GM18498 (cell line): ENCODE data around the gene PXDN.
"Not testable (repeated sequence)": the region's sequence is repeated elsewhere in the genome, so short reads cannot be mapped to it uniquely, and the experiment has no call there.

ENCODE experiments used
- ATAC-seq: cut with Tn5 transposase; IDR thresholded peaks from one replicate; pipeline ENCODE4 v1.9.1; 2021; ENCODE audit warnings: mild to moderate bottlenecking, moderate library complexity; ENCODE audit not compliant: unreplicated experiment

Gene PXDN

GRCh38 chr2:1743396-1744150, 742 bp downstream of the PXDN start:
- no peak for ATAC-seq

DNA sequence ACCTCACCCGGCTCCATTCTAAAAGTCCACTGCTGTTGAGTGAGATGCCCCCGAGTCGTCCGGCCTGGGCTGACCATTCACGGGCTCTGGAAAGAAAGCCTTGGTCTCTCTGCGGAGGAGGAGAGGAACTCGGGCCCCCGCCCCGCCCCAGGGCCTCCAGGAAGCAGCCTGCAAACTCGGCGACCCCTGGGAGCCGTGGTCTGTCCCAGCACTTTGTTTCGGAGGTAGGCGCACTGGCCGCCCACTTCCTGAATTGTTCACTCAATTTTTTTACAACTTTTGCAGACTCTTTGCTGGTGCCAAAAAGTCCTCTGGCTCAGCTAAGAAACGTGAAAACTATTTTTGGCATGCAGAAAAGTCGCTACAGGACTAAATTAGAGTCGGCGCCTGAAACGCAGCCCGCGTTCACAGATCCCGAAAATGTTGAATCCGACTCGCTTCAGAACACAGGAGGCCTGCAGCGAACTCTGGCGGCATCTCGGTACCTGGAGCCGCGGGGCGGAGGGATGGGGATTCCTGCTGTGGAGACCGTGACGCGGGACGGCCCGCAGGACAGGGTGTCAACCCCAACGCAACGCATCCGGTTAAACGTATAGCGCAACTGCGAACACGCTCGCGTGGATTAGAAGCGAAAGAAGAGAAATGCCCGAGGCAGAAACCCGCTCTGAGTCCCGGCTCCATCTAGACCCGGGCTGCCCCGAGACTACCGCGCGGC, 1.5 kb downstream of the PXDN start:
- ATAC-seq, result no peak

DNA sequence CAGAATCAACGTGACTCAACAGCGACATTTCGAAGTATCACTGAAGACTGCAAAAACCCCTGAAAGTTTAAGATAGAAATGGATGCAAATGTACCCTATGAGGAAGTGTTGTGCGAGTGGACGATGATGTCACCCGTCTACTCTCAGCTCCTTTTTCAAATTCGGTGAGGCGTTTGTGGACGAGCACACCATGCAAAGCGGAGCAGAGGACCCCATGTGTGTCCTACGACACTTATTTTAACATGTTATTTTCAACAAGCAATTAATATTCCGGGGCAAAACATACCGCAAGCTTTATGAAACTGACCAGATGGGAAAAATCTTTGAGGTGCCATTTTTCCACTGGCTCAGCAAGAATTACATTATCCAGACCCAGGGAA, 2.0 kb downstream of the PXDN start:
- no peak for ATAC-seq

DNA sequence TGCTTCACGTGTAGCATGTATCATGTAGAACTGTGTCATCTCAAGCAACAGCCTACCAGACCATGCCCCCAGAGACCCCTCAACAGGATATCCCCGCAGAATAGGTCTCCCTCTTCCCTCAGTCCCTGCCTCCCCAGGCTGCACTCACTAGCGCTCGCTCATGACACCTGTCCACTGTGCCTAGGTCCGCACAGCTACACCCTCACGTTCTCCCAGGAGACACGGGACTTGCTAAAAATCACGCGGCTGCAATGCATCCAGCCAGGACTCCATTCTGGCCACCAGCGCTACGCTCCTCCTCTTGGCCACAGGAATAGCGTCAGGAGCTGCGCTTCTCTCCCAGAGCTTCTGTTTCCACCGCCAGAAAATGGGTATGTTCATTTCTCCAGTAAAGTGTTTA, 2.5 kb downstream of the PXDN start:
- ATAC-seq, result no peak

GRCh38 chr2:1740716-1741589, 3.4 kb downstream of the PXDN start:
- ATAC-seq, result no peak

DNA sequence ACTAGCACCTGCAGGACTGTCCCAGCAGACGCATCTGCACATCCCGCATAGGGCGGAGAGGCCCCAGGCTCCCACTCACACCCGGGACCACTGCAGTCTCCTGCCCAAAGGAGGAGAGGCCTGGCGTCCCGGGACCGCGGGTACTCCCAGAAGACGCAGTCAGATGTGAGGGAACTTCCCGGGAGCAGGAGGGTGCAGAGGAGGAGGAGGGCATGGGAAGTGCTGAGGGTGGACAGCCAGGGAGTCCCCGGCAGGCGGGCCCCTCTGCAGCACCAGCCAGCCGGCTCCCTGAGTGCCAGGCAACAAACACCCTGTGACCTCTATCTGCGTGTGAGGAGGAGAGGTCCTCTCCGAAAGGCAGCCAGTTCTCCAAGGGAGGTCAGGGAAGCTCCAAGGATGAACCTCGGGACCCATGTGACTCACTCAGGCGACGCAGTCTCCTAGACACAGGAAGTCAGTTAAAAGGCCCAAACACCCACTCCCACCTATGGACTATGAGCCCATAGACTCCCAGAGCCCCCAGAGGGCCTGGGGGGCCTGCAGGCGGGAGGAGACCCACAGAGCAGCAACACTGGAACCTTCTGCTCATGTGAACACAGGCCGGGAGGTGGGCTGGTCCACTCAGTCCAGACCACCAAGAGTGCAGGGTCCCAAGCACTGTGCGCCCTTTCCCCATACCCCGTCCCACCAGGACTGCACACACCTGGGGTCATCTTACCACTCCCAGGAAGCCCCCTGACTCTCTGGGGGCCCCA, 4.2 kb downstream of the PXDN start:
- ATAC-seq, result no peak

GRCh38 chr2:1739322-1739957, 4.9 kb downstream of the PXDN start:
- no peak for ATAC-seq

DNA sequence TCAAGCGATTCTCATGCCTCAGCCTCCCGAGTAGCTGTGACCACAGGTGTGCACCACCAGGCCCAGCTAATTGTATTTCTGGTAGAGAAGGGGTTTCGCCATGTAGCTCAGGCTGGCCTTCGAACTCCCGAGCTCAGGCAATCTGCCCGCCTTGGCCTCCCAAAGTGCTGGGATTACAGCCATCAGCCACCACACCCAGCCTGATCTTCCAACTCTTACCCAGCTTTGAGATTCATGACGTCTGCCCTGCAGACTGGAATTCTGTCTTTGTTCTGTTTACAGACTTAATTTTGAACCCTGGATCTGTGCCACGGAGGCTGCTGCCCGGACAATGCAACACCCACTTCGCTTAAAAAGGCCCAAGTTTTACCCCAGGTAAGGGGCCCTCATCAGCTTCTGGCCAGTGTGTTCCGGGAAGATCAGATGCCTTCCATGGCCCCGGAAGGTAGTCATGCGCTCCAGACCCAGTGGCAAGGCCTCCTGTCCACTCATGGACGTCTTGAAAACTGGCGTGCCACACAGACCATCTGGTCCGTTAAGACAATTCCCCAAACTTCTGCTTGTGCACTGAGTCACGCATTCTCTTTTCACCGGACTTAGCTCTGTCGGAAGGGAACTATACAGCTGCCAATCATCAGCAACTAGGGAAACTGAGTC, 5.5 kb downstream of the PXDN start:
- no peak for ATAC-seq

GRCh38 chr2:1738163-1738562, 6.2 kb downstream of the PXDN start:
- ATAC-seq, result no peak

DNA sequence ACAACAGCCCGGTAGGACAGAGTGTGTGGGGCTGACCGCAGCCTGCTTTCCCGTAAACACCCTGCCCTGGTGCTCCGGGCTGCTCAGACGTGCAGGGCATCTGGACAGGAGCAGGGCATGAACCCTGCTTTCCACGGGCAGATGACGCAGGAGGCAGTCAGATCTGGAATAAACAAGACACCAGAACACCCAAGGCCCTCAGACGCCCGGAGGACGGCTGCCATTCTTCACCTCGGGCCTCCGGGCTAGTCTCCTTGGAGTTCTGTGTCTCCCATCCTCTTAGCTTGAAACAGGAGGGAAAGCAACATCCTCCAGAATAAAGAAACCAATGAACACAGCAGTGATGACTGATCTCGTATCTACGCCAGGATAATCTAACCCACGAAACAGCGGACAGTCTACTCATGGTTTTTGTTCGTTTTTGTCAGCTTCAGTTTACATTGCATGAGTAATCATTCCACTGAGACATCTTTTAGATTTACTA, 7.3 kb downstream of the PXDN start:
- no peak for ATAC-seq

GRCh38 chr2:1736045-1736444, 8.3 kb downstream of the PXDN start:
- no peak for ATAC-seq

DNA sequence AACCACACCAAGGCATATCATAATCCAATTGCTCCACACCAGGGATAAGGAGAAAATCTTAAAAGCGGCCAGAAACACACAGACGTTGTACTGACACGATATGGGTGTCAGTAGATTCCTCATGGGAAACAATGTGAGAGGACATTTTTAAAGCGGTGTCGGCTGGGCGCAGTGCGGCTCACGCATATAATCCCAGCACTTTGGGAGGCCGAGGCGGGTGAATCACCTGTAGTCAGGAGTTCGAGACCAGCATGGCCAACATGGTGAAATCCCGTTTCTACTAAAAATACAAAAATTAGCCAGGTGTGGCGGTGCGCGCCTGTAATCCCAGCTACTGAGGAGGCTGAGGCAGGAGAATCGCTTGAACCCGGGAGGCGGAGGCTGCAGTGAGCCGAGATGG, 11.0 kb downstream of the PXDN start:
- ATAC-seq, result not testable (repeated sequence)

DNA sequence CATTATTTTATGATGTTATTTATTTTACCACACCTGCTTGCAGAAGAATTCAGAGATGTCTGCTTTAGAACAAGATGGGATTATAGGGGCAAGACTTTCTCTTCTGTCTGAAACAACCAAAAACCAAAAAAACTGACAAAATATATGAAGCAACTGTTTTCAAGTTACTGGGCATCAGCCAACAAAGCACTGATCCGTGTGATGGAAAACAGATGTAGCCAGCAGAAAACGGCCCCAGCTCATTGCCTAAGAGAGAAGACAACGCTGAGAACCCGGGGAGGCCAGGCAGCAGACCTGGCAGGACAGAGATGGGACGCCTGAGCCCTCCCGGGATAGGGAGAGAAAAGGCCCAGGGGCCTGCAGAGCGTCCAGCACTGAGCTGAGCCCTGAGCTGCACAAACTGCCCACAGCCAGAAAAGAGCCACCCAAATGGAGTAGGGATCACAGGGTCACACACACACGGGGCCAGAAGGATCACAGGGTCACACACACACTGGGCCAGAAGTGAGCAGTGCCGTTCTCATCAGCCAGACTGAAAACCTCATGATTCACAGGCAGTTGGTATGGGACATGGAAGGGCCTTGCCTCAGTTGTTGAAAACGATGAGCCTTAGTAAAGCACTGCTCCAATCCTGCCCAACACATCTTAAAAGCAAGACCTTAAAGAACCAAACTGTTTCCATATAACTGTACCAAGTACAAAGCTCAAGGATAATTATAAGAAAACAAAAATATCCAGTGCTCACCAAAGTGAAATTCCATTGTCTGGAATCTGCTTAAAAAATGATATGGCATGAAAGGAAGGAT, 12.1 kb downstream of the PXDN start:
- no peak for ATAC-seq

GRCh38 chr2:1731447-1731962, 12.8 kb downstream of the PXDN start:
- no peak for ATAC-seq

GRCh38 chr2:1730015-1730927, 14.0 kb downstream of the PXDN start:
- no peak for ATAC-seq

DNA sequence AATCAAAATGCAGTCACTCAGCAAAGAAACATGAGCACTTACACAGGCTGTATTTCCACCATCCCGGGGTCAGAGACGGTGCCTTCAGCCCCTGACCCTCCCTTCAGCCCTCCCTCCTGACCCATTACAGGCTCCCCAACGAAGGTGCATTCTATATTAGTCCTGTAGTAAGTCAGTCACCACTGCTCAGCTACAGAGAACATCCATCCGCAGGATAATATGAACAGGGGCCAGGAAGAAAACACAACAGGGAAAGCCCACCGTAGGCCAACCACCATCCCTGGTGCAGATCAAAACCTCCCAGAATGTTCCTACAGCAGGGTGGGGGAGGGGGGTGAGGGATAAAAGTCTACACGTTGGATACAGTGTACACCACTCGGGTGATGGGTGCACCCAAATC, 15.1 kb downstream of the PXDN start:
- ATAC-seq, result no peak

DNA sequence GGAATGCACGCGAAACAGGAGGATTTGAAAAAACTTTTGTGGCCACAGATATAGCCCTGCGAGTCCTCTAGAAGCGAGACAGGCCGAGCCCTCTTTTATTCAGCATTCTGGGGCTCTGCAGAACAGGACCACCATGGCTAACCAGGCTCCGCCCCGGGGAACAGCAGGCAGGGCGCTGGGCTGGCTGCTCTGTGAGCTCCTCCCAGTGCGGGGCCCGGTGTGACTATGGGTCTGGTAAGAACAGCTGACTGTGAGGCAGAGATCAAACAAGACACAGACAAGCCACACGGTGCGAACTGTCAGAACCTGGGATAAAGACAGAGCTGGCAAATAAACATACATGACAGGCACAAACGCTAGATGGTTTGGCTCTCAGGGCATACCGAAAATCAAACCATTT, 15.5 kb downstream of the PXDN start:
- ATAC-seq, result no peak
